HG03103 (cell line): Measurements from ENCODE around the gene CISH.

Experiments used
- ATAC-seq: cut with Tn5 transposase; IDR thresholded peaks from one replicate; pipeline ENCODE4 v1.9.1; 2021; ENCODE audit warnings: low read depth; ENCODE audit not compliant: unreplicated experiment

CISH gene

DNA sequence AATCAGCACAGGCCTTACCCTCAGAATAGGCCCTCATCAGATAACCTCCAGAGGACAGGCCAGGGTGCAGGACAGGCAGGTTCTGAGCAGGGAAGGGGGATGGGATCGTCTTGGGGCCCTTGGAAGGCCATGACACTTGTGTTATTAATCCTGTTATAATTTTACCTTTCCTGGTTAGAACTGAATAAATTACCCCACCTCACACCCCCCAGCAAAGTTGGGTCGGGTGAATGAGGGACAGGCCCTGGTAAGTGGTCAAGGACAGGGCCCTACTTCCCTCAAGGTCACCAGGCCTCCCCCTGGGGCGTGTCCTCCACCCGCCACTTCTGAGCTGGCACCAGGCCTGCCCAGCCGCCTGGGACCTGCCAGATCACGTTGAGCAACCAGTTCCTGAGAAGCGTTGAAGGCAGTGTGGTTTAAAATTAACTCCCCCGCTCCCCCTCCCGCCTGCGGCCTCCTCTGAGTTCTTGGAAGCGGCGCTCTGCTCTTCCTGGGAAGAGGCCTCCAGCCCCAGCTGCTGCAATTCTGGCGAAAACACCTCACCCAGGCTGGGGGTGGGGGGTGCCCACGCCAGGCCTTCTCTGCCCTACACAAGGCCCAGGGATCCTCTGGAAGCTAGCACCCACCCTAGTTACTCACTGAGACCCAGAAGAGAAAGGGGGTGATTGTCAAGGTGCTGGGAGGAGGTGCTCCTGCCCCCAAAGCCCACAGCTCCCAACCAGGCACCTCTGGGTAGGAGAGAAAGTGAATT is 10.6 kb downstream of the CISH start:
- ATAC-seq: no peak

DNA sequence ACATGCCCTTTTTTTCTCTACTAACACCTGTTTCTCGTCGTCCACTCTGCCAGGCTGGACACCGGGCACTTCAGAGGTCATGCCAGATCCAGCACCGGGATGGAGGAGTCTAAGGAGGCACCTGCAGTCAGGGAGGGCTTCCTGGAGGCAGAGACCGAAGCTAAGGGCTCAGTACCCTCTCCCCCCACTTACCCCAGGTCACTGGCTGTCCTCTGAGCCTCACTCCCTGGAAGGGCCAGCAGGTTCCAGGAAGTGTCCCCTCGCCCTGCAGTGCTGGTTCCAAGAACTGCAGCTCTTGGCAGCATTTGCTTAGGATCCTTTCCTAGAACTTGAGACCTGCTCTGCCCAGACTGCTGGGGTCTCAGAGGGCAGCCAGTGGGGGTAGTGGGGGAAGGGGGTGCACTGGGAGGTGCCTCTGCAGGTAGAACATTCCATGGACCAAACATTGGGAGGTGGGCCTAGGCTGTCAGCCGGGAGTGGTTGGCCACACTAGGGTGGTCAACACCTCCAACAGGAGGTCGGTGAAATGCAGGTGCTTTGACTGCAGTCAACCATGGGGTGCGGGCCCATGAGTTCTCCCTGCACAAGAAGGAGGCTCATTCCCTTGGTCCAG is 11.3 kb downstream of the CISH start:
- no peak for ATAC-seq

DNA sequence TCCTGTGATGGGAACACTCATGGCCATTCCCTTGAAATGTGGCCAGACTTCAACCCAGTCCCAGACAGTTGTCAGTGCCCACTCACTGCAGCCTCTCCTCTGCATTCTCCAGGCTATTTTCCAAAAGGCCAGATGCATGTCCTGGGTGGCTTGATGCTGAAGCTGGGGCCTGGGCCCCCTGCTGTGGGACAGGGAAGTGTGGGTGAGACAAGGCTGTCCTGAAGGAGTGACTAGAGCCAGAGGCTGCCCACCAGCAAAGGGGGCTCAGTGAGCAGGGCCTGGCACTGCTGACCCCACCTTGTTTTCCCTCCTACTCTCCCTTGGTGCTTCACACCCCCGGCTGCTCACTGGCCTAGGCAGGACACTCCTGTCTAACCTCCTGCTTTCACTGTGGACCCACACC is 11.9 kb downstream of the CISH start:
- ATAC-seq: no peak

DNA sequence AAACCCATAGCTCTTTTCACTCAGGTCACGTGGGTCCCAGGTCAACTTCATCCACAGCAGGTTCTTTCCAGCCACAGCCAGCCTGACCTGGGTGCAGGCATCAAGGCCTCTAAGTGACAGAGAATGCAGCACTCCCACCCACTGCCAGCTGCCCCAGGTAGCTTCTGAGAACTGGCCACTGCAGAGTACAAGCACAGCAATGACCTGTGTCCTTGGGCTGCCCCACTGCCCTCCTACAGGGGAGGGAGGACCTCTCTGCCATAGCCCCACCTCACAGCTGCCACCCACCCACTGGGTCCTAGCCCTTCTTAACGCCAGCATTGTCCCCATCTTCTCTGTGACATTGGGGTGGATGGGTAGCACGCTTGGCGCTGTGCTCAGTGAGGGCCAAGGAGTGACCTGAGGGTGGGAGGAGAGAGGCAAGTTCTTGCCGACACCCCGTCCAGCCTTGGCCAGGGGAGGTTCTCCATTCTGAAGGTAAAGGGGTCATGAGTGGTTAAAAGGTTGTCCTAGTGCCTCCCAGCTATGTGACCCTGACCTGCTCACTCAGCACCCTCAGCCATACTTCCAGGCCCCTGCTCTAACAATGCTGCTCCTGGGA is 12.4 kb downstream of the CISH start:
- ATAC-seq: no peak

DNA sequence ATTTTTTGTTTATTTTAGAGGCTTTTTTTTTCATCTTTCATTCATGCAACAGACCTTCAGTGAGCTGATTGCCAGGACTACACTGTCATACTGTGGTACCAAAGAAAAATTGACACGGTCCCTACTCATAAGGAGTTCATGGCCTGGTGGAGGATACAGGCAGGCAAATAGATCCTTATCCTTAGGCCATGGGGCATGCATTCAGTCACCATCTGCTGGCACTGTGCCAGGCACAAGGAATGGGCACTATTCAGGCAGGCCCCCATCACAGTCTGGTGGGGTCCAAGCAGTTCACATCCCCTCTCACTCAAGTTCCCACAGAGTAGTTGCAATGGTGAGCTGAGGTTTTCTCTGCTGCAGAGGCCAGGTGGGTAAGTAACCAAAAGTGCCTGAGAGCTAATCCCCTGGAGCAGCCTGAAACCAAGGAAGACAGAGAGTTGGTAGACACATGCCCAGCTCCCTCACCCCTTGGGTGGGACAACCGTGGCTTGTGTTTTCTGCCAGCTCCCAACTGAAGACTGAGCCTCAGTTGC is 17.3 kb downstream of the CISH start:
- no peak for ATAC-seq

DNA sequence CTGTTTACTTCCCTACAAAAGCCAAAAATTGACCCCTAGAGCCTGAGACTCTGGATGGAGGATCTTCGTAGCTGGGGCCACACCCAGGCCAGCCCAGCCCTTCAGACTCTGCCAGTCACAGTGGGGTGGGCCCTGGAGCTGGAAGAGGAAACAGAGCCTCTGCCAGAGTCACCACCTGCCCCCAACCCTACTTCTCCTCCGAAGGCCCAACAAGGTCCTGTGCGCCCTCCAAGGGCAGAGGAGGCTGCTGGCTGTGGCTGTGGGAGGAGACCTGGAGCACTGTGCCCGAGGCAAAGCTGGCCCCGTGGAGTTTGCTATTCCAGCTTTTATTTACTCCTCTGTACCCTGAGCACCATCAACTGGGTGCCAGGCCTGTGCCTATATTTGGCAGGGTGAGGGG is 19.0 kb downstream of the CISH start:
- ATAC-seq: no peak

DNA sequence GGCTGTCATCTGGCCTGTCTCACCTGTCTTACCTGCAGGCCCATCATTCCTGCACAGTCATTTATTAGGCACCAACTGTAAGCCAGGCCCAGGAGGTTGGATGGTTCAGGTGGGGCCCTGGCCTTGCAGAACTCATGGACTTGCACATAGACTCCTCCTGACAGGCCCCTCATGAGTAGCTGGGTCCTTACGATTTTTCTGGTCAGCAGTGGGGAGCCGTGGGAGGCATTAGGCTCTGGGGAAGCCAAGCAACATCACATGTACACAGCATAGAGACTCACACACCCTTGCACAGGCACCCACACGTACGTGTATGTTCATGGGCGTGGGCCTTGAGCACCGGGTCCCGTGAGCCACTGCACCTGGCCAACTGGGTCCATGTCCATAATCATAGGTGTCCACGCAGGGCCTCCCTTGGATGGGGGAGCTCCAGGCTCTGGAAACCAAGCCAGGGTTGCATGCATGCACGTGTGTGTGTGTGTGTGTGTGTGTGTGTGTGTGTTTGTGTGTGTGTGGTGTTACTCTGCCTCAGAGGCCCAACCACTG is 20.3 kb downstream of the CISH start:
- no peak for ATAC-seq

DNA sequence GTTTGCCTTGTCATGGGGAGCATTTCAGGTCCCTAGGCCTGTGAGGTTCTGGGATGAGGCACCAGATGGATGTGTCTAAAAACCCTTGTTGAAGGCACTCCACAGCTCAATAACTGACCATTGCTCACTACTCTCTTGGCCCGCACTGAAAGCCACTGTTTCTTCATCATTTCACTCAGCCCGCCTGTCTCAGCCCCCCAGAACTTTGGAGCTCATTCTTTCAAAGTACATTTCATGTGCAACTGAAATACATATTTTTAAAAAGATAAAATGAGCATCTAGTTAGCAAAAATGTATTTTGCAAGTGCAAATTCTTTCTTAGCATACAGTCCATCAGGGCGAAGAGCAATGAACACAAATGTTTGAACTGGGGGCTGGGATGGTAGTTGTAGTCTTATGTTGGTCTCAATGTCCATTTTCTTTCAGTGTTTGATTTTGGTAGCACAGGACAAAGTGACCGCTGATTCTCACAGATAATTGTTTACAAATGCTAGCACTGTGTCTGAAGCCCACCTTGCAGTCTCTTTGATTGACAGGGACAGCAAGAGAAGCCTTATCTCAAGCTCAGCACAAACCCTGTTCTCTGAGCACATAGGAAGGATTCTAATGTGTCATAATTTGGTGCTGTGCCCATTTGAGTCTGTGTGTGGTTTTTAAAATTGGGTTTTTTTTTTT is 22.7 kb downstream of the CISH start:
- no peak for ATAC-seq

DNA sequence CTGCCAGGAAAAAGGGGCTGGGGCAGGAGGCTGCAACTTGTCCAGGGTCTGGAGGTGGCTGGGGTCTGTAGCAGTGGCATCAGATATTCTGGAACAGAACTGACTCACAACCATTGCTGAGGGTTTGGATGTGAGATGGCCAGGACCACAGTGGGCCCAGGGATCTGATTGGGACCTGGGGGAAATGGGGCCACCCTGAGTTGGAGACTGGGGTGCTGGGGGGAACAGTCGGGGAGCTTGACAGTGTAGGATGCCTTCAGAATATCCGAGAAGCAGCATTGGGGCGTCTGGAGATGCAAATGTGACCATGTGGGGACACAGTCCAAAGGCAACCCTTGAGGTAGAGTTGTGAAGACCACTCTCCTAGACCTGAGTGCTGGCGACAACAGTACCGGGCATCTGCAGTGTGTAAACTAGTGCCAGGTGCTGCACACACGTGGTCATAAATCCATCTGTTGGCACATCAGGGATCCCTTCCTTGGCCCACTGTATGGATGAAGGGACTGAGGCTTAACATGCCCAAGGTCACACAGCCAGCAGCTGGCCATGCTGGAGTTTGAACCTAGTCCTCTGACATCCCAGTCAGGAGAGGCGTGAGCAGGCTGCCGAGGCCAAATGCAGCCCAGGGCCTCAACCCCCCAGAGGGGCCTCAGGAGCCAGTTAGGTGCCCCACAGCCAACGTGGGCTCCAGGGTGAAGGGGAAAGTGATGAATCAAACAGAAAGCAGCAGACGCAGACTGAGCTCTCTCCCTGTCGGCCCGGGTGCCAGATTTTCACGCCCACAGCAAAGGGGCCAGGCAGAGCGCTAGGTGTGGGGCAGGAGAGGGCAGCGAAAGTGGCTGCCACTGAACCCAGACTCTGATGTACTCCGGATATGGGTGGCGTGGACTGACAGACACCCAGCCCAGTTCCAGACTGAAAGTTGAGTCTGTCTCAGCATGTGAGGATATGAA is 23.5 kb downstream of the CISH start:
- ATAC-seq: no peak

DNA sequence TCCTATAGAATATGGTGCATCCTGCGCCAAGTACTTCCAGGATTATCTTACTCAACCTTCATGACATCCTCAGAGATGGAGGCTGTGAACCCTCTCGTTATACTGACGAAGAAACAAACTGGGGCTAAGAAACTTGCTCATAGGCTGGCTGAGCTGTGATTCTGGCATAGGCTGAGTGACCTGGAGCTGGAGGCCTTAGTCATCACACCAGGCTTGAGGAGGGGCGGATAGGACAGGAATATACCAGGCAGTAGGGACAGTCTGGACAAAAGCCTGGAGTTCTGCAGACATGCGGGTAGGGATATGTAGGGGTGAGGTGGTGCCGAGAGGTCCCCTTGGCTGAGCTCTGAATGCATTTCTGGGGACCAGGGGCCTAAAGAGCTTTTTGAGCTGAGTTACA is 24.2 kb downstream of the CISH start:
- no peak for ATAC-seq

DNA sequence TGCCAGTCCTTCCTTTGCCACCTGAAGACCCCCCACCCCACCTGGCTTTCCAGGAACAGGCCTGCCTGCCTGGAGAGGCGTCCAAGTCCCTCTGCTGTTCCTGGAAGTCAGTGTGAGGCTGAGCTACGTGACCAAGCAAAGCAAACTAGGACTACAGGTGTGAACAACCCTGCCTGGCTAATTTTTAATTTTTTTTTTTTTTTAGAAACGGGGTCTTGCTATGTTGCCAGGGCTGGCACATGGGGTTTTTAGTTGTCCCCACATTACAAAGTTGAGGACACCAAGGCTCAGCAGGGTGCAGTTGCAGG is 24.9 kb downstream of the CISH start:
- no peak for ATAC-seq

DNA sequence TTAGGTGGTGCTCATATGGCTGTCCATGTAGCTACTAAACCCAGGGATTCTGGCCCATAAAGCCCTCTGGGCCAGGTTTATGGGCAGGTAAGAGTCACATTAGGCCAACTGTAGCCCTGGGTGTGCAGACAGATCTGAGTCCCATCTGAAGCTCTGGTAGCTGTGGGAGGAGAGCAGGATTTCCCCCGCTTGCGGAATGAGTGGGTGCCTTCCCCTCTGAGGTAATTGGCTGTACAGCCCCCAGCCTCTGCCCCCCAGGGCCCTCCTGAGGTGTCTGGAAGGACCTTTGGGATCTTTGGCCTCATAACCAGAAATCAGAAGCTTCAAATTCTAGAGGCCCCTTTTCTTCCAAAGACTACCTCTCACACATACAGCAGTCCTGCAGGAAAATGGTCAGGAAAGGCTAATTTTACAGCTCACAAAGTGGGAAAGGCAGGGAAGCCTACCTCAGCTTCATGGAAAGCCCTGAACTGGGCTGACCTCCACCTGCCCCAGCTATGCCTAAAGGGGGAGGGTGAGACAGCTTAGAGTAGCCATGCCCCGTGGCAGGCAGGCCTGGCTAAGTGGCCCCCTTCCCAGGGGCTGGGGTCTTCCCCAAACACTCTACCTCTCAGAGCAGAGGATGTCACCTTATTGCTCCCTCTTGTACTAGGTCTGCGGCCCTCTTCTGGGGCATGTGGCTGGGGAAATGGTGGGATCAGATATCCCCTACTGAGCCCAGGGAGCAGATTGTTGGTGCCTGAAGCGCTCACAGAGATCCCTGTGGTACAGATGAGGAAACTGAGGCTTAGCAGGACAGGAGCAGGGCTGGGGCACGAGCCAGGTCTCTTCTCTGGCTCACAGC is 25.4 kb downstream of the CISH start:
- no peak for ATAC-seq

DNA sequence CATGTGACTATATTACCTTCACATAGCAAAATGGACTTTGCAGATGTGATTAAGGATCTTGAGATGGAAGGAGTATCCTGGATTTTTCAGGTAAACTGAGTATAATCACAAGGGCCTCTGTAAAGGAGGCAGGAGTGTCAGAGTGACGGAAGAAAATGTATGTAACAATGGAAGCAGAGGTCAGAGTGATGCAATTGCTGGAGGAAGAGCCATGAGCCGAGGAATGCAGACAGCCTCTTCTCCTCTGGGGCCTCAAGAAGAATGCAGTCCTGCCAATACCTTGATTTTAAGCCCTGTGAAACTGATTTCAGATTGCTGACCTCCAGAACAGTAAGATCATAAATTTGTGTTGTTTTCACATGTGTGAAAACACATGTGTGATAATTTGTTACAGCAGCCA is 27.2 kb downstream of the CISH start:
- no peak for ATAC-seq

DNA sequence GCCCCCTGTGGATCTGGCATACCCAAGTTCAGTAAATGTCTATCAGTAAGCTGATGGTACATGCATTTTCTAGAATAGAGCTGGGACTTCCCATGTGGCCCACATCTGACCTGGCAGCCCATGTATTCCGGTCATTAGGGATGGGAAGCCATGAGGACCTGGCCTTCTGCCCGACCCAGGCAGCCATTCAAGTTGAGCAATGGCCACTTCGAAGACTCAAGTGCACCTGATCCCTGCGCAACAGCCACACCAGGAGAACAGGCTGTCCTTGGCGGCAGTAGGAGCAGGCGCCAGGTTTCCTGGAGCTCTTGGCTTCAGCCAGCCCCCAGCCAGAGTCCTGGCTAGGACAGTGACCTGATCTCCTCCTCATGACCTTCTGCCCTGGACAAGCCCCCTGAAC is 27.7 kb downstream of the CISH start:
- no peak for ATAC-seq

DNA sequence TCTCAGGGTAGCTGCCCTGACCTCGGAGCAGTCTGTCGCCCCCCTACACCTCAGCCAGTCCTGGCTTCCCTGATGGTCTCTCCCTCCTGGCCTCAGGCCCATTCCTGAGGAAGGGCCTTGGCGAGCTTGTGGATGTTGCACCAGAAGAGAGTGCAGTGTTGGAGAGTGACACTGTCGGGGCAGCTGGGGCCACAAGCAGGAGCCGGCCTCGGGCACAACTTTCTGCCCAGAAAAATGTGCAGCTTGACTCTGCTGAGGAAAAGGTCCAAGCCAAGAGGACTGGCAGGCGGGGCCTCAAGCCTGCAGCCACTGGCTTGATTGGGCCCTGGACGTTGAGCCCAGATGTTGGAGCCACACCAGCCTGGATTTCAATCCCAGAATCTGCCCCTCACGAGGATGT is 29.5 kb downstream of the CISH start:
- no peak for ATAC-seq

DNA sequence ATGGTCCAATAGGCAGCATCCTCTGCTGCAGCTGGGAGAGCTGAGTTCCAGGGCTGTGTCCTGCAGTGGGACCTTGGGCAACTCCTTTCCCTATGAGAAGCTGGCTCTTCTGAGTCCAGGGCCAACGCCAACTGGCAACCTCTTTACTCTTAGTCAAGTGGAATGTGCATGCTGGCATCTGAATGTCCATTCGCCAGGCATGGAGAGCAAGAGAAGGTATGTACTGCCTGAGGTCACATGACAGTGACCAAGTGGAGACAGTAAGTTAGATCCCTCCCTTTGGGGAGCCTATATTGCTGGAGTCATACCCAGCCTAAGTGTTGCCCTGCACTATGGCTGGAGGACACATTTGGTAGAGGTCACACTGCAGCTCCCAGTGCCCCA is 30.1 kb downstream of the CISH start:
- ATAC-seq: no peak

DNA sequence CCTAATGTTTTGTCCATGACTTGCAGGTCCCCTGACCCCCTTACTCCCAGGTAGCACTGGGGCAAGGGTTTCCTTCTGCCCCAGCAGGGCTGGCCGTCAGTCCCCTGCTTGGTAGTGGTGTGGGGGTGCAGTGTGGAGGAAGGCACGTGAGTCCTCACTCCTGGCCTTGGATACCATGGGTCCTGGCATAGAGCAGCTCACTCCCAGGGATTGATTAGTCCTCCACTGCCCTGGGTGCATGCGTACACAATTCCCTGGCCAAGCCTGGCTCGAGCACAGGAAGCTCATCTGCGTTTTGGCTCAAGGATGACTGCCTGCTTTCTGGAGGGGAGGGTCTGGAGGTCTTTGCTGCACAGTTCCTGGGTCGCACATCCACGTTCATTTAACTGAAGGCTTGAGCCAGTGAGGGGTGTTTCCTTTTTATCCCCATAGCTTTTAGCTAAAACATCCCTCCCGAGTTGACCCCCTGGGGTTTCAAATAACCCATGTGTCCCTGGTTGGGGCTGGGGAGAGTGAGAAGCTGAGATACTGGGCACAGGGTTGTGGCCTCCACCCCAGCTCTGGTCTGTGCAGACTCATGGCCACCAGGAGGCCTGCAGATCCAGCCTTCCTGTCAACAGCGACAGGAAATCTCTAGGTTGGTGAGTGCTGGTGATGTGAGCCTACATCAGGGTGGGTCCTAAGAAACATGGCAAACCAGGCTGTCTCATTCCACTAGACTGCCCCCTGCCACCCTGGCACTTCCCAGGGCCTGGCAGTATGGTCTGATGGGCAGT is 30.7 kb downstream of the CISH start:
- no peak for ATAC-seq

DNA sequence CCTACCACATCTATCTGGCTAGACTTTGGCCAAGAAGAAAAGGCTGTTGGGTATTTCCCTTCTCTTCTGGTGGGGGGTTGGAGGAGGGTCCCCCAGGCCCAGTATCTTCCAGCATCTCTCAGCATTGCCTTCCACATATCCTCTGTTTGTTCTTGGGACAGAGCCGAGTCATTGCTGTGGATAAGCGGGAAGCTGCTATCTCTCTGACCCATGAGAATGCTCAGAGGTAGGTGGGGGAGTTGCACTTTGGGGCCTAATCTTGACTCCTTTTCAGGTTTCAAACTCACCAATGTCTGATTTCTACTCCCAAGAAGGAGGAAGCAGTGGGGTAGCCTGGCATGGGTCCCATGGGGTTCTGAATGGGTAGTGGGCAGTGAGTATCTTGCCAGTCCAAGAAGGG is 34.2 kb downstream of the CISH start:
- ATAC-seq: no peak

DNA sequence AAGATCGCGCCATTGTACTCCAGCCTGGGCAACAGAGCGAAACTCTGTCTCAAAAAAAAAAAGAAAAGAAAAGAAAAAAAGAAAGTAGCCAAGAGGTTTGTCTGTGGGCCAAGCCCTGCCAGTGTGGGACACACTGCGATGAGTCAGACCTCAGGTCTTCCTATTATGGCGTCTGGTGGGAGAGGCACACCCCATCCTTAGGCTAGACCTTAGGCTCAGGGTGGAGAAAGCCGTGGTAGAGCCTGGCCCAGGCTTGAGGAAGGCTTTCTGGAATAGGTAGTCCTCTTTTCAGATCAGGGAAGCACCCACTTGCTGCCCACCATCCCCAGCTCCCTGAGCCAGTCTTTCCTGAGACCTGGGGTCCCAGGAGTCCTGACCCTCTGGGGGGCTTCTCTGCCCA is 36.2 kb downstream of the CISH start:
- ATAC-seq: no peak
